ENCODE data around the gene SRY.
"Not testable (repeated sequence)": the region's sequence is repeated elsewhere in the genome, so short reads cannot be mapped to it uniquely, and the experiment has no call there.

Gene SRY

DNA sequence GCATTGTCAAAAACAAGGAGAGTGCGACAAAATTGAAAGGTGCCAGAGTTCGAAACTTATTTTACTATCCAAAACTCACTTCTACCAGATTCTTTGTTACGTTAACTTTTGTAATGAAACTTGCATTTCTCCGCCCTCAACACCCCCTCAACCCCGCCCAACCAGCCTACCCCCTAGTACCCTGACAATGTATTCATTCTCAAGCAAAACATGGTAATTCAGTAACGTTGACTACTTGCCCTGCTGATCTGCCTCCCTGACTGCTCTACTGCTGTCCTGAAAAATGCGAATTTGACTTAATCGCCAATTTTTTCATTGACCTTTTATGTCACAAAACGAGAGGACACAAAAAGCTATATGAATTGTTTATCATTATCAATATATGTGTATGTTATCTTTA, at the start of gene SRY:
SRY (minus strand) TSS at position 83 of the 400 bp plus-strand sequence; CDS start at position 4, 79 bp downstream.
- DNase-seq (ENCODE audit: low read depth in 2 of 2), result no peak

DNA sequence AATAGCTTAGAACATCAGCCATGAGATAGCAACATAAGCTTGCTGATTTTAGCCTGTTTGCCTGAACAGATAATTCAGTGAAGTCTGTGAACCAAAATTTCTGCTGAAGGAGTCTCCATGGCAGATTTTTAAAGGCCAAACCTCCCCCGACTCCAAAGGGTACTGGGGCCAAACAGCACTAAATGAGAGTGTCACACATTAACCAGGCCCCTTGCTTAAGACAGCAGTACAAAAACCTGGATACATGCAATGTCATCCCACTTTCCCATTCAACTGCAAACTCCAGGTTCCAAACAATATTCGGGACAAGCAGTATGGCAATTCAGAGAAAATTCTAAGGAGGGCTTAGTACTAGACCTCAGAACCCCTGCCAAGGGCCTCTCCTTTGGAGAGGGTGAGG, 49.6 kb upstream of the SRY start:
- DNase-seq (ENCODE audit: low read depth in 2 of 2), result no peak

DNA sequence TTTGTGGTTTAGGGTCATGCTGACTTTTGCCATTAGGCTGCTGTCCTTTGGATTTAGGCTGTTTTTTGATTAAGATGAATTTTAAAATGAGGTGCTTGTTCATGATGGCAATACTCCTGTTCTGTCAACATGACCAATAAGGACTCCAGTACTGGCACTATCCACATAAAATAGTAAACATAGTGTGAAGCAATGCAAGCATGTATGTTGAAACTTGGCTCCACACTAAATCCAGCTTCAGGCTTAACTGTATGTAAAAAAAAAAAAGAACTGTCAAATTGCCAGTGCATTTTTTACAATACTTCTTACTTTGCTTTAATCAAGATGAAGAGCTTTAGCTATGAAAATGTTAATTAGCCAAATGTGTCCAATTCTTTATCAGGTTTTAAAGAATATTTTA, 47.7 kb upstream of the SRY start:
- DNase-seq (ENCODE audit: low read depth in 2 of 2), result no peak

DNA sequence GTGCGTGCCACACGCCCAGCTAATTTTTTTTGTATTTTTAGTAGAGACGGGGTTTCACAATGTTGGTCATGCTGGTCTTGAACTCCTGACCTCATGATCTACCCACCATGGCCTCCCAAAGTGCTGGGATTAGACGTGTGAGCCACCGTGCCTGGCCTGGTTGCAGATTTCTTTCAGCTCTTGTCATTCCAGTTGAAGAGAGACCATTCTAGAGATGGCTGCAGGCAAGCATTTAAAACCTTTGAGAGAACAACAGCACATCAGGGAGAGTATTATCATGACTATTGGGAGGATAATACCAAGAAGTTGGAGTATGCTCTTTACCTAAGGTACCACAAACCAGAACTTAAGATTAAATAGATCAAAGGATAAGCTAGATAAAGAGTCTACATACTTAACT, 41.0 kb upstream of the SRY start:
- no peak for DNase-seq (ENCODE audit: low read depth in 2 of 2)

DNA sequence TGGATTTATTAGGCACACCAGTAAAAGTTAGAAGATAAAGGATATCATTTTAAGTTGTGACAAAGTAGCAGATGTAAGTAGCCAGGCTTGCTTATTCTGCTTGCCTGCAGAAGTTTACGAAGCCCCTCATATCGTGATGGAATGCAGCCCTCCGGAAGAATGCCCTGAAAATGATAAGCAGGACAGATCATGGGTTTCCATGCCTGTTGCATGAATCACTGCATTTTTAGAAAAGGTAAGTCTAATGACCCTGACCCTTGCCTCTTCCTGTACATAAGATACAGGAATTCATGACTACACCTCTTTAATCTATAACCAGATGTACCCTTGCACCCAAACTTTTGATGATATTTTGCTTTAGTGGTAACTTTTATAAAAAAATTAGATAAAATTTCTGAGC, 37.0 kb upstream of the SRY start:
- DNase-seq (ENCODE audit: low read depth in 2 of 2), result no peak

DNA sequence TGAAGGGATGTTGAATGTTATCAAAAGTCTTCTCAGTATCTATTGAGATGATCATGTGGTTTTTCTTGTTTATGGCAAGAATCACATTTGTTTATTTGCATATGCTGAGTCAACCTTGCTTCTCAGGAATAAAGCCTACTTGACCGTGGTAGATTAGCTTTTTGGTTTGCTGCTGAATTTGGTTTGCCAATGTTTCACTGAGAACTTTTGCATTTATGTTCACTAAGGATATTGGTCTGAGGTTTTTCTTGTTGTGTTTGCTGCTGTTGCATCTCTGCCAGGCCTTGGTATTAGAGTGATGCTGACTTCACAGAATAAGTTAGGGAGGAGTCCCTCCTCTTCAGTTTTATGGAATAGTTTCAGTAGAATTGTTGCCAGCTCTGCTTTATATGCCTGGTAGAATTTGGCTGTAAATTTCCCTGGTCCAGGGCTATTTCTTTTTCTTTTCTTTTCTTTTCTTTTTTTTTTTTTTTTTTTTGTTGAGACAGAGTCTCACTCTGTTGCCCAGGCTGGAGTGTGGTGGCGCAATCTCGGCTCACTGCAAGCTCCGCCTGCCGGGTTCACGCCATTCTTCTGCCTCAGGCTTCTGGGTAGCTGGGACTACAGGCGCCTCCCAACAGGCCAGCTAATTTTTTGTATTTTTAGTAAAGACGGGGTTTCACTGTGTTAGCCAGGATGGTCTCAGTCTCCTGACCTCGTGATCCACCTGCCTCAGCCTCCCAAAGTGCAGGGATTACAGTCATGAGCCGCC, 29.8 kb upstream of the SRY start:
- DNase-seq (ENCODE audit: low read depth in 2 of 2), result not testable (repeated sequence)

DNA sequence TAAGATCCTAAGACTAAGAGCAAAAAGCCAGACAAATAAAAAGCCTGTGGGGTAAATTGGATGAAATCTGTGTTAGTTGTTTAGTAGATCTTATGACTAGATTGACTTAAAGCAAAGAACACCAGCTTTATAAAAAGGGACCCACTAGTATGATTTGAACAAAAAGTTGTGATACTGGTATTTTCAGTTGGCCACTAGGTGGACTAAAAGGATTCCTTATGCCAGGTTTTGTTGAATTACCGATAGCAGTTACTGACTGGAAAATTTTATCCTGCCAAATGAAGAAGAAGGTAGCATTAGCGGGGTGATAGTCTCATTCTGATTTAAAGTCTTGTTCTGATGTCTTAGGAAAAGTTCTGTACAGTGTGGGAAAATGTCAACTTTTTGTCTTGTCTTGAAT, 12.8 kb upstream of the SRY start:
- DNase-seq (ENCODE audit: low read depth in 2 of 2), result no peak

DNA sequence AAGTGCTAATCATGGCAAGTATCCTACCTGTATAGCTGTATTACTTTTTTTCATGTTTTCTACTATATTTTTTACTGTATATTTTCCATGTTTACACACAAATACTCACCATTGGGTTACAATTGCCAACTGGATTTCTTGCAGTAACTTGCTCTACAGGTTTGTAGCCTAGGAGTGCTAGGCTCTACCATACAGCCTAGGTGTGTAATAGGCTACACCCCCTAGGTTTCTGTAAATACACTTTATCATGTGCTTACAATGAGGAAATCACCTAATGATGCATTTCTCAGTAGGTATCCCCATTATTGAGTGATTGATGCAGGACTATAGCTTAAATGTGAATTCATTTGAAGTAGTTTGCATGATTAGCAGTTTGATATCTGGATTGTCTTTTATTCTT, 10.5 kb upstream of the SRY start:
- no peak for DNase-seq (ENCODE audit: low read depth in 2 of 2)

DNA sequence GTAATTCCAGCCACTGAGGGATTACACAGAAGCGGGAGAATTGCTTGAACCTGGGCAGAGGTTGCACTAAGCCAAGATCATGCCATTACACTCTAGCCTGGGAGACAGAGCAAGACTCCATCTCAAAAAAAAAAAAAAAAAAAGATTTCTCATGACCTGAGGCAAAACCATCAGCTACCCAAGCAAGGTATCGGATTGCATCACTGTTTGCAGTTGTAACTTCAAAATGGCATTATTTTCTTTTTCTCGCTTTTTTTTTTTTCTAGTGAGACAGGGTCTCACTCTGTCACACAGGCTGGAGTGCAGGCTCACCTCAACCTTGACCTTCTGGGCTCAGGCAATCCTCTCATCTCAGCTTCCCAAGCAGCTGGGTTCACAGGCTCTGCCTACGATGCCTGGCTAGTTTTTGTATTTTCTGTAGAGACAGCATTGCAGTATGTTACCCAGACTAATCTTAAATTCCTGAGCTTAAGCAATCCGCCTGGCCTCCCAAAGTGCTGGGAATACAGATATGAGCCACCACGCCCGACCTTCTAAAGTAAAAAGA, 9.6 kb upstream of the SRY start:
- no peak for DNase-seq (ENCODE audit: low read depth in 2 of 2)

DNA sequence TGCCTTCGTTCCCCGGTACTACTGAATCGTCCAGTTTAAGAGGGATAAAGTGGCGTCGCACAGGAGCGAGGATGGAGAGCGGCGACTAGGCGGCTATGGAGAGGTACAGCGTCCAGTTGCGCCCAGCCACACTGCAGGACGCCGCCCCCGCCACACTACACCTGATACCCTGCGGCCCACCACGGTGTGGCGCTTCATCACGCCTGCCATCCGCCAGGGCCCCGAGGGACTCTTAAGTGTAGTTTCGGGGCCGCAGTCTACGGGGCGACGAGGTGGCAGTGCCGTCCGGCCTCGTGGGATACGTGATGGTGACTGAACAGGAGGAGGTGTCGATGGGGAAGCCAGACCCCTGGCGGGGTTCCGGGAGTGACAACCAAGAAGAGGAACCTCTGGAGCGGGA, 2.3 kb upstream of the SRY start:
- DNase-seq (ENCODE audit: low read depth in 2 of 2), result no peak

DNA sequence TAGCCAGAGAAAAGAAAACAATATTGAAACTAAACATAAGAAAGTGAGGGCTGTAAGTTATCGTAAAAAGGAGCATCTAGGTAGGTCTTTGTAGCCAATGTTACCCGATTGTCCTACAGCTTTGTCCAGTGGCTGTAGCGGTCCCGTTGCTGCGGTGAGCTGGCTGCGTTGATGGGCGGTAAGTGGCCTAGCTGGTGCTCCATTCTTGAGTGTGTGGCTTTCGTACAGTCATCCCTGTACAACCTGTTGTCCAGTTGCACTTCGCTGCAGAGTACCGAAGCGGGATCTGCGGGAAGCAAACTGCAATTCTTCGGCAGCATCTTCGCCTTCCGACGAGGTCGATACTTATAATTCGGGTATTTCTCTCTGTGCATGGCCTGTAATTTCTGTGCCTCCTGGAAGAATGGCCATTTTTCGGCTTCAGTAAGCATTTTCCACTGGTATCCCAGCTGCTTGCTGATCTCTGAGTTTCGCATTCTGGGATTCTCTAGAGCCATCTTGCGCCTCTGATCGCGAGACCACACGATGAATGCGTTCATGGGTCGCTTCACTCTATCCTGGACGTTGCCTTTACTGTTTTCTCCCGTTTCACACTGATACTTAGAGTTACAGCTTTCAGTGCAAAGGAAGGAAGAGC, 488 bp downstream of the SRY start:
- DNase-seq (ENCODE audit: low read depth in 2 of 2), result no peak

Measured in stimulated activated CD8-positive, alpha-beta memory T cell treated with anti-CD3 and anti-CD28 coated beads, Interleukin-15, amount 100 ng/mL, for 48 hours (primary cell).